GM10266 (cell line): ENCODE results near the gene MYO1B.

ENCODE experiments used
- DNase-seq: peaks from one replicate; pipeline ENCODE4 v3.0.0; 2012; ENCODE audit errors: extremely low spot score
- CTCF ChIP-seq: IDR thresholded peaks from 2 replicates; pipeline ENCODE4 v1.5.1; 2012; ENCODE audit warnings: mild to moderate bottlenecking, low read depth; ENCODE audit not compliant: control insufficient read depth, insufficient read depth; ENCODE audit errors: missing control alignments

The MYO1B gene

GRCh38 chr2:191421950-191422349 is 176.7 kb downstream of the MYO1B start:
- DNase-seq, result no peak
- TF ChIP-seq CTCF, result no peak

- DNase-seq, result no peak
- no peak for TF ChIP-seq CTCF
Observed at GRCh38 chr2:191427031-191427430, 181.8 kb downstream of the MYO1B start.

GRCh38 chr2:191428141-191428540 is 182.9 kb downstream of the MYO1B start:
- TF ChIP-seq CTCF, result no peak
- DNase-seq, result no peak

GRCh38 chr2:191430476-191430875 is 185.3 kb downstream of the MYO1B start:
- DNase-seq, result no peak
- TF ChIP-seq CTCF, result no peak

GRCh38 chr2:191432121-191432520 is 186.9 kb downstream of the MYO1B start:
- DNase-seq, result no peak
- TF ChIP-seq CTCF, result no peak

GRCh38 chr2:191434072-191434471 is 188.9 kb downstream of the MYO1B start:
- no peak for DNase-seq
- TF ChIP-seq CTCF, result no peak

GRCh38 chr2:191435141-191435540 is 189.9 kb downstream of the MYO1B start:
- no peak for TF ChIP-seq CTCF
- DNase-seq, result no peak
